D721Med (cell line): ENCODE measurements around the gene STARD13.

Experiments used
- DNase-seq: peaks from one replicate; pipeline ENCODE4 v3.0.0; 2011; ENCODE audit warnings: low spot score; ENCODE audit not compliant: insufficient read length
- FAIRE-seq: peaks from 2 replicates; lab custom pipeline; 2011; peaks lifted over from hg19 to GRCh38; lab: Jason Lieb, UNC
- TF ChIP-seq, protein P1 (sequence below): IDR thresholded peaks from 2 replicates; pipeline ENCODE4 v1.5.1; 2012; ENCODE audit warnings: mild to moderate bottlenecking, control low read depth; ENCODE audit not compliant: insufficient read depth; ENCODE audit errors: missing control alignments

Gene STARD13

DNA sequence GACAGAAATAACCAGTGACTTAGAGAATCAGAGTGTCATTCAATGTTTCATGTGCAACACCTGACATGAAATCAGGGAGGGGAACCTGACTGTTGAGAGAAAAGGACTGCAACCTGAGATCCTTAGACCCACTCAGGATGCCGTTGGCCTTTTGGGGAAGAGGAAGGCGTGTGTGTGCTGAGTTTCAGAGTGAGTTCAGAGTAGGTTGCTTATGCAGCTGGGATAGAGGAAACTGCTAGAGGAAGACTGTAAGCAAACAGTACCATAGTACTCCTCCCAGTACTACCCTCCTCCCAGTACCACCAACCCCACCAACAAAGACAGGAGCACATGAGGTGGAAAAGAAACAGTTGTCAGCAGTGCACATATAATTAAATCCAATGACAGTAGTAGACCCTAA is 205.6 kb downstream of the STARD13 start:
- TF ChIP-seq, protein P1, sequence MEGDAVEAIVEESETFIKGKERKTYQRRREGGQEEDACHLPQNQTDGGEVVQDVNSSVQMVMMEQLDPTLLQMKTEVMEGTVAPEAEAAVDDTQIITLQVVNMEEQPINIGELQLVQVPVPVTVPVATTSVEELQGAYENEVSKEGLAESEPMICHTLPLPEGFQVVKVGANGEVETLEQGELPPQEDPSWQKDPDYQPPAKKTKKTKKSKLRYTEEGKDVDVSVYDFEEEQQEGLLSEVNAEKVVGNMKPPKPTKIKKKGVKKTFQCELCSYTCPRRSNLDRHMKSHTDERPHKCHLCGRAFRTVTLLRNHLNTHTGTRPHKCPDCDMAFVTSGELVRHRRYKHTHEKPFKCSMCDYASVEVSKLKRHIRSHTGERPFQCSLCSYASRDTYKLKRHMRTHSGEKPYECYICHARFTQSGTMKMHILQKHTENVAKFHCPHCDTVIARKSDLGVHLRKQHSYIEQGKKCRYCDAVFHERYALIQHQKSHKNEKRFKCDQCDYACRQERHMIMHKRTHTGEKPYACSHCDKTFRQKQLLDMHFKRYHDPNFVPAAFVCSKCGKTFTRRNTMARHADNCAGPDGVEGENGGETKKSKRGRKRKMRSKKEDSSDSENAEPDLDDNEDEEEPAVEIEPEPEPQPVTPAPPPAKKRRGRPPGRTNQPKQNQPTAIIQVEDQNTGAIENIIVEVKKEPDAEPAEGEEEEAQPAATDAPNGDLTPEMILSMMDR = no peak
- FAIRE-seq (no peak), DNase-seq (no peak)

DNA sequence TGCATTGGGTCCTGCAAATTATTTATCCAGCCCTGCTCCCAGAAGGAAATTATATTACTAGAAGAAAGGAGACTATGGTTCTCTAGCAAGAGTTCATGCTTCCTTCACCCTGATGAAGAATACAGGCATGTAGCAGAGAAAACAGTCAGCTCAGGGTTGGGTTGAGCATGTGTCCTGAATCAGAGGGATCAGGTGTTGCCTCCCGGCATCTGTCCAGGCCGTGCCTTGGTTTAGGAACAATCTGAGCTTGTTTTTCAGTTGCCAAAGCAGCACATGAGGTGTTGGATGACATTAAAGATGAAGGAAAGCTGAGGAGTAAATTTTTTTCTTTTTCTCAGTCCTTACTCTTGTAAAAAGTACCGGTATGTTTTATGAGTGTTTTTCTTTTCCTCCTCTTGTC is 207.3 kb downstream of the STARD13 start:
- DNase-seq = no peak
- TF ChIP-seq, protein P1 = no peak
- no peak for FAIRE-seq

DNA sequence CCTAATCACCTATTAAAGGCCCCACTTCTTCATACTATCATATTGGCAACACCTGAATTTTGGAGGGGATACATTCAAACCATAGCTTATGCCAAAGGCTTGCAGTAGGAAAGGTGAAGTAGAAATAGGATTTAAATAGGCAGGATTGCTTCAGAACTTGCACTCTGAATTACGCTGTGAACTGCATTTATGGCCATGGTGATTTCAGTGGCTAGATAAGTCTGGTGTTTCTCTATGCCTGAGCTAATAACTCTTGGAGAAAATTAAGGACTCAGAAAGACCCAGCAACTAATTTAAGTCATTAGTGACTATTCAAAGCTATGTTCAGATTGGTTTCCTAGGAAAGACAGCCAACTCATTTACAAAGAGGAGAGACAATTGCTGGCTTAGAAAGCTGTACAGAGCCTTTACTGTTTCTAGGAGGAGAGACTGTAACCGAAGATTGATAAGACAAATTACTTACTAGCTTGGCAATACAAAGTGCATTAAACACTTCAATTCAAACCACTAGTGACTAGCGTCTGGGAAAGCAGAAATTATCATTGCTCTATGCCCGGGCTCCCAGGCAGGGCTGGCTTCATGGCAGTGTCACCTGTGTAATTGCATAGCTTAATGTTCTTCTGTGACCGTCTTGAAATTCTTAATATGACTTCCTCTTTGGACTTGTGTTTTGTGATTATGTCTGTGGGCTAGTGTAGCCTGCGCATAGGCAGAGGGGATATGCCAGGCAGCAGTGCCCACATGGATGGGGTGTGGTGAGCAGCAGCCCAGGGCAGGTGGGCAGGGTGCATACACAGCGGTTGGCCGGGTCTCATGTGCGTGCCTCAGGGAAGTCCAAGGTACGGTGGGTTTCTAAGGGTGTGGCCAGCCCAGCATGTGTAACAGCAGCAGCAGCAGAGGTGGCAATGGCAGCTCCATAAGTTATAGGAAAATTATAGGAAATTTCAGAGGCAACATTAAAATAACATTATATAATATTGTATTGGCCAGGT is 209.3 kb downstream of the STARD13 start:
- DNase-seq = no peak
- TF ChIP-seq, protein P1 = no peak
- no peak for FAIRE-seq

DNA sequence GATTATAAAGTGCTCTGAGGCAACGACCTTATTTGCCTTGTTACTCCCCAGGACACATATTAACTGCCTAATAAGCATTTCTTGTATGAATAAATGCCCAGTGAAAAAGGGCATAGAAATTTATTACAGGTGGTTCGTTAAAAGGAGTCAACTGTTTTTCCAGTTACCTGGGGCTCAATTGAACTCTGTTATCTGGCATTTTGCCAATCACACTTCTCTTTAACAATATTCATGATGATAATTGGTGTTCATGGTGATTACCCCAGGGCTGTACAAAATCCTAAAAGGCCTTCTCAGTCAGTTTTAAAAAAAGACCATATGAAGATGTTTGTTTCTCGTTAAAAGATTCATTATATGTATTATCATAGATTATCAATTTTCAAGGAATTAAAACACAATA is 212.2 kb downstream of the STARD13 start:
- TF ChIP-seq, protein P1 = no peak
- no peak for DNase-seq
- FAIRE-seq = no peak

DNA sequence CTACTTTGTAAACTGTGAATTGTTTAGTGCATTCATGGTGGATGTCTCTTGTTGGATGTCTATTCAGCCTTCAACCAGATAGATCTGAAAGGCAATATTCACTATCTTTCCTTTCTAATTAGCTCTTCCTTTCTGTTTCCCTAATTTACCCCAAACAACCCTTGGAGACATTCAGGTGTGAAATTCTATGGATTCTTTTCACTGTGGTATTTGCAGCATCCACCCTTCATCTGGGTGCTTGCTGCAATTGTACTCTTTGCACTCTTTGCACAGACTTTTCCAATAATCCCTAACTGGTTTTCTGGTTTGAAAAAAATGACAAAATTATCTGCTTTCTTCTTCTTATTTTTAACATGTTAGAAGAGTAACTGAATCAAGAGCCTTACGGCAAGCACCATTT is 212.8 kb downstream of the STARD13 start:
- no peak for FAIRE-seq
- TF ChIP-seq, protein P1 = no peak
- DNase-seq = no peak

DNA sequence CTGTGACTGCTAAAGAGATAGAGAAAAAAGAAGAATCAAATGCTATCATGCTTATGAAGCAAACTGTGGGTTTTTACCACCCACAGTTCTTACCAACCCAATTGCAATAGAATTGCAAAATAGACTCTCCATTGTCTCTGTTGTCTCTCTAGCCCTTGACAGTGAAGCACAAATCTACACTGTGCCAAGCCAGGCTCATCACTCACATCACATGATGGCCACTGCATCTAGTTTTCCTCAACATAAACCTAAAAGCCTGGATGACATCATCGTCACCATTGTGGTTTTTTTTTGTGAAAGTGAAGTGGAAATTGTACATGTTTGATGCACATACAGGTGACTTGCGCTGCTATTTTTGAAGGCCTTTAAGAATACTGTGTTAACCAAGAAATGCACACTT is 213.3 kb downstream of the STARD13 start:
- no peak for FAIRE-seq
- DNase-seq = no peak
- TF ChIP-seq, protein P1 = no peak

DNA sequence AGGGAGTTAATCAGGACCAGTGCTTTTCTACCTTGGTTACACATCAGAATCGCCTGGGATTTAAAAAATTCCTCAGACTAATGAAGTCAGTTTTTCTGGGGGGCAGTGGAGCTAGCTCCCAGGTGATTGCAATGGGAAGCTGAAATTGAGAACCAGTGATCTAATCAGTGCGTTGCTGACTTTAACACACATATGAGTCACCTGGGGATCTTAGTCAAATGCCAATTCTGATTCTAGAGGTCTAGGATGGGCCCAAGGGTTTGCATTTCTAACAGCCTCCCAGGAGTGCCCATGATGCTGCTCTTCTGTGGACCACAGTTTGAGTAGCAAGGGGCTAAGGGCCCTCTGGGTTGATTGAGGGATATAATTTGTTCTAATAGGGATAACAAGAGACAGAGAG is 214.8 kb downstream of the STARD13 start:
- FAIRE-seq = no peak
- TF ChIP-seq, protein P1 = no peak
- DNase-seq = no peak
